ENCODE measurements around the gene STX8.

DNA sequence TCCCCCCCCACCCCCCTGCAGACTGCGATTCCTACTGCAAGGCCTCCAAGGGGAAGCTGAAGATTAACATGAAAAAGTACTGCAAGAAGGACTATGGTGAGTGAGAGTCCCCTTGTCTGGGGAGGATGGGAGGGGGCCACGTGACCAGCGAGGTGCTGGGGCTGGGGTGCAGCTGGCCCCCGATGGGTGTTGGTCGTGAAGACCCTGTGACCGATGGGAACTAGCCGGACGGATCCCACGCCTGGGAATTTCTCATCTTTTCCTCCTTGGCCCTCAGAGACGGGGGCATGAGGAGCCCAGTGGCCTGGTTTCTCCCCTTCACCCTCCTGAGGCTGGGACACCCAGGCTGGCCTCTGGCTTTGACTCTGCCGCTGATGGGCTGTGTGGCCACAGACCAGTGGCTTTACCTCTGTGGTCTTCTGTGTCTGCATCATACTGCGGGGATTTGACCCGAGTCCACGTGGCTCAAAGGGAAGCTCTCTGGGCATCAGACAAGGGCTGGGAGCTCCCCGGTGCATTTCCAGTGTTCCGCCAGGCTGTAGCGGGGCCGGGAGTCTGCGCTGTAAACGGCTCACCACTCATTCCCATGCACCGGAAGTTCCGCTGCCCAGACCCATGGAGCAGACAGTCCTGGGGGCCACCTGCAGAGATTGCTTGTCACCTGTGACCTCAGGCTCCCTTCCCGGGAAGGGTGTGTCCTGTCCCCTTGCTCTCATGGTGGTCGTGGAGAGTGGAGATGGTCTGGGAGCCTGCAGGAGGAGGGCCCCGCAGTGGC is 354.3 kb downstream of the STX8 start:
- no peak for TF ChIP-seq POLR2AphosphoS5 (IDR thresholded peaks at IDR 0.05)
- TF ChIP-seq POLR2A (IDR thresholded peaks at IDR 0.05) = no peak
- TF ChIP-seq, protein P1, sequence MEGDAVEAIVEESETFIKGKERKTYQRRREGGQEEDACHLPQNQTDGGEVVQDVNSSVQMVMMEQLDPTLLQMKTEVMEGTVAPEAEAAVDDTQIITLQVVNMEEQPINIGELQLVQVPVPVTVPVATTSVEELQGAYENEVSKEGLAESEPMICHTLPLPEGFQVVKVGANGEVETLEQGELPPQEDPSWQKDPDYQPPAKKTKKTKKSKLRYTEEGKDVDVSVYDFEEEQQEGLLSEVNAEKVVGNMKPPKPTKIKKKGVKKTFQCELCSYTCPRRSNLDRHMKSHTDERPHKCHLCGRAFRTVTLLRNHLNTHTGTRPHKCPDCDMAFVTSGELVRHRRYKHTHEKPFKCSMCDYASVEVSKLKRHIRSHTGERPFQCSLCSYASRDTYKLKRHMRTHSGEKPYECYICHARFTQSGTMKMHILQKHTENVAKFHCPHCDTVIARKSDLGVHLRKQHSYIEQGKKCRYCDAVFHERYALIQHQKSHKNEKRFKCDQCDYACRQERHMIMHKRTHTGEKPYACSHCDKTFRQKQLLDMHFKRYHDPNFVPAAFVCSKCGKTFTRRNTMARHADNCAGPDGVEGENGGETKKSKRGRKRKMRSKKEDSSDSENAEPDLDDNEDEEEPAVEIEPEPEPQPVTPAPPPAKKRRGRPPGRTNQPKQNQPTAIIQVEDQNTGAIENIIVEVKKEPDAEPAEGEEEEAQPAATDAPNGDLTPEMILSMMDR (IDR thresholded peaks at IDR 0.05) = no peak
